ENCODE results near the gene UBE2QL1.

Gene UBE2QL1, protein sequence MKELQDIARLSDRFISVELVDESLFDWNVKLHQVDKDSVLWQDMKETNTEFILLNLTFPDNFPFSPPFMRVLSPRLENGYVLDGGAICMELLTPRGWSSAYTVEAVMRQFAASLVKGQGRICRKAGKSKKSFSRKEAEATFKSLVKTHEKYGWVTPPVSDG

GRCh38 chr5:6448622-6449464 lies at the start of gene UBE2QL1:
UBE2QL1 (plus strand) TSS chr5:6448859; CDS start chr5:6448894, 35 bp downstream.
- DNase-seq (ENCODE audit: low spot score): no peak

DNA sequence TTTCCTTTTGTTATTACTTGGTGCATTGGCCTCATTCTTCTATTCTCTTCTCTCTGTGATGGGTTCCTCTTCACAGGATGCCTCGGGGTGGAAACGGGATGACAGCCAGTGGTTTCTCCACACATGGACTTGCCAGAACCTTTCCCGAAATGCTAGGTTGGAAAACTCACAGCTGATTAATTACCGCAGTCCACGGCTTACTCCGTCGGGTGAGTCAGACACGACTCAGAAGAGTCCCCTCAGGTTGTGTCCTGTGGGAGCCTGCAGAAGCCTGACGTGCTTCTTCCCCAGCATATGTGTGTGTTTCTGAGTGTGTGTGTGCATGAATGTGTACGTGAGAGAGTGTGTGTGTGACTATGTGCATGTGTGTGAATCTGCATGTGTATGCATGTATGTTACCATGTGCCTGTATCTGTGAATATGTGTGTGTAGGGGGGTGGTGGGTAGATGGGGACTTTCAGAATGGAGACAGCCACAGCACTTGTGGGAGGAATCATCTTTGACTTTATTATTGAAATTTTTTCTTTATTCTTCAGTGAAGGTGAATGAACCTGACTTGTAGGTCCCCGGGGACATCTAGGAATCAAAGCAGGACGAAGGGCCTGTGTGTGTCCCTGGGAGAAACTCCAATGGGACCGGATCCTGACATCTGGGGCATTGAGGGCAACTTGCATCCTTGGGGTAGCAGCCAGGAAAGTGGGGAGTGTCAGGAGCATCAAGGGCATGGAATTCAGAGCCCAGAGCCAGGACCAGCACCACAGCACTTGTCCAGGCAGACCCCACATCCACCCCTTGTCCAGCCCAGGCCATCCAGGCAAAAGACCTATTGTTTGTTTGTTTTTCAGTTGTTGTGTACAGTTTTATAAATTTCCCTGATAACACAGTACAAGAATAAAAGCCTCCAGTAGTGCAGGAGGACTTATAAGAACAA lies 48.4 kb upstream of the UBE2QL1 start:
- no peak for DNase-seq (ENCODE audit: low spot score)

- DNase-seq (ENCODE audit: low spot score): no peak
Observed at GRCh38 chr5:6401410-6401809, 47.2 kb upstream of the UBE2QL1 start.

- DNase-seq (ENCODE audit: low spot score): no peak
Observed at GRCh38 chr5:6402939-6403338, 45.7 kb upstream of the UBE2QL1 start.

- DNase-seq (ENCODE audit: low spot score): no peak
Observed at GRCh38 chr5:6403416-6403815, 45.2 kb upstream of the UBE2QL1 start.

GRCh38 chr5:6404129-6404528 lies 44.5 kb upstream of the UBE2QL1 start:
- peak; percentile 28 for DNase-seq (ENCODE audit: low spot score)

DNA sequence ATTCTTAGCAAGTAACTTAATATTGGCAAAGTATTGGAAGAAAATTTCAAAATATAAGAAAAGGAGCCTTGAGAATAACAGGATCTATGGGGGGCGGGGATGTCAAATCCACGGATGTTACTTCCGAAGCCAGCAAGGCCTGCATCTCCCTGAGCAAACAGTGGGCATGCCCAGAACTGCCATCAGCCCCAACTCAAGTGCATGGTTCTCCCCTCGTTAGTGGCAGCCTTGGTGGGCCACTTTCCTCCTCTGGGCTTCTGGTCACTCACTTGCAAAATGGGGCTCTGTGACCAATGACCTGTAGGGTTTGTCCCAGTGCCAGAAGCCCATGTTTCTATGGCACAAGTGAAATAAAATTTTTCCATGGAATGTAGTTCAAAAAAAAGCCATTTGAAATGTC lies 43.1 kb upstream of the UBE2QL1 start:
- no peak for DNase-seq (ENCODE audit: low spot score)

GRCh38 chr5:6407558-6408259 lies 41.0 kb upstream of the UBE2QL1 start:
- DNase-seq (ENCODE audit: low spot score): no peak

DNA sequence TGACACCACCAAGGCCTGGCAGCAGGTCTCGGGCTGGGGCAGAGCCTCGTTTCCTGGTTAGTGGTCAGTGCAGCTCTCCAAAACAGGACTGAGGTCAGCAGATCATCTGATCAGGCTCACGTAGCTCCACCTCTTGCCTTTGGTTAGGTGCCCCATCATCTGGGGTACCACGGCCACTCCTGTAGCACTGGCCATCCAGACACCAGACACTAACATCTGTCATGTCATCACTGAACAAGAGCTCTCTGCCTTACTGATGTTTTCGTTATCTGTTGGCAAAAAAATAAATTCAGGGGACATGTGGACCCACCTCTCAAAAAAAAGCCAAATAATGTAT lies 40.4 kb upstream of the UBE2QL1 start:
- no peak for DNase-seq (ENCODE audit: low spot score)

DNA sequence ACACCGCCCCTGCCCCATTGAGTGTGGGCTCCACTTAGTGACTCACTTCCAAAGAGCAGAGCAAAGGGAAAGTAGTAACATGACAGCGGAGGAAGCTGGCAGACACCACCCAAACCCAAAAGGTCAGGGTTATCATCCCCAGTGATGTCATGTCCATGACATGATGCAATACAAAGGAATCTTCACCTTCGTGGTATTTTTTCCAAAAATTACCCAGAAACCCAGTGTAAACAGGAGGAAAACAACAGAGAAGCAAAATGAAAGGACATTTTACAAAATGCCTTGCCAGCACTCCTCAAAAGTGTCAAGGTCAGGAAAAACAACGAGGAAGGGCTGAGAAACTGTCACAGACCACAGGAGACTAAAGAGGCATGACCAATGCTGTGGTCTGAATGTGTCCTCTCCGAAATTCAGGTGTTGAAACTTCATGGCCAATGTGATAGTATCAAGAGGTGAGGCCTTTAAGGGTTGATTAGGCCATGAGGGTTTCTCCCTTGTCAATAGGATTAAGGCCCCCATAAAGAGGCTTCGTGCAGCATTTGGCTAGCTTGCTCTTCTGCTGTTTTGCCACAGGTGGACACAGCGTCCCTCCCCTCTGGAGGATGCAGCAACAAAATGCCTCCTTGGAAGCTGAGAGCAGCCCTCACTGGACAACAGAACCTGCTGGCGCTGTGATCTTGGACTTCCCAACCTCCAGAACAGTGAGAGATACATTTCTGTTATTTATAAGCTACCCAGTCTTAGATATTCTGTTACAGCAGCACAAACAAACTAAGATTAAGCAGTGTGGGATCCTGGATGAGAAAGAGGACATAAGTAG lies 39.8 kb upstream of the UBE2QL1 start:
- DNase-seq (ENCODE audit: low spot score): no peak

DNA sequence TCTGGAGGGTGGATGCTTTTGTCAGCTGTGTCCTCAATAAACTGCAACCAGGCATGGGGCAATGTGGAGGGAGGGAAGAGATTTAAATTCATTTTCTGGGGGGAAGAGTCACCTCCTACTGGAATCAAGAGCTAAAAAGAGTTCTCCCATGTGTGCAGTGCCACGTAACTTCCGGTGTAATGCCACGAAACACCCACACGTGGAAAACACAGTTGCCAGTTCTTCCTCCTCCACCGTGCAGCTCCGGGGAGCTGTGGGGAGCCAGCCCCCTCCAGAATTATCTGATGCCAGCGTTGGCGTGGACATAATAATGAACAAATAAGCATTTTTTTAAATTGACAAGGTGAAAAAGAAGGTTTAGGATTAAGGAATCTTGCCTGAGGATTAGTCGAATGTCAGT lies 38.2 kb upstream of the UBE2QL1 start:
- DNase-seq (ENCODE audit: low spot score): no peak

GRCh38 chr5:6411141-6411540 lies 37.5 kb upstream of the UBE2QL1 start:
- no peak for DNase-seq (ENCODE audit: low spot score)

GRCh38 chr5:6412811-6413210 lies 35.8 kb upstream of the UBE2QL1 start:
- DNase-seq (ENCODE audit: low spot score): no peak

- DNase-seq (ENCODE audit: low spot score): no peak
Observed at GRCh38 chr5:6417657-6418056, 31.0 kb upstream of the UBE2QL1 start.

- DNase-seq (ENCODE audit: low spot score): no peak
Observed at GRCh38 chr5:6418679-6419276, 29.9 kb upstream of the UBE2QL1 start.

DNA sequence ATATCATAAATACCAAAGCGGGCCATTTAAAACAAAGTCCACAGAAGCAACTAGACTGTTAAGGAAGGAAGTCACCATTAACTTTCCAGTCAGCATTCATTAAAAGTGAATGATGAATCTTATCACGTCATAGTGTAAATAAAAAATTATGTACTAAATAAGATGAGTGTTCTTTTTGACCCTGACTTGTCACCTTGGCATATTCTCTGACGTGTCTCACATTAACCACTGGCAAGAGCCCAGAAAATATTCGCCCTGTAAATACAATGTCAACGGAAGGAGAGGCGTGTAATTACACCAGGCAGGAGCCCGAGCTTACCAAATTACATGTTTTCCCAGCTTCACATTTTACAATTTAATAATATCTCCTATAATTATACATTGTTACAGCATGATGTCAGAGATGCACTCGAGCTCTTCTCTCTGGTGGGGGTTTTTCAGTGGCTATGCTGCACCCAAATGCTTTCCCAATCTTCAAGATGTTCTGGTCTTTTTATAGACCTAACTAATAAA lies 29.3 kb upstream of the UBE2QL1 start:
- DNase-seq (ENCODE audit: low spot score): no peak

DNA sequence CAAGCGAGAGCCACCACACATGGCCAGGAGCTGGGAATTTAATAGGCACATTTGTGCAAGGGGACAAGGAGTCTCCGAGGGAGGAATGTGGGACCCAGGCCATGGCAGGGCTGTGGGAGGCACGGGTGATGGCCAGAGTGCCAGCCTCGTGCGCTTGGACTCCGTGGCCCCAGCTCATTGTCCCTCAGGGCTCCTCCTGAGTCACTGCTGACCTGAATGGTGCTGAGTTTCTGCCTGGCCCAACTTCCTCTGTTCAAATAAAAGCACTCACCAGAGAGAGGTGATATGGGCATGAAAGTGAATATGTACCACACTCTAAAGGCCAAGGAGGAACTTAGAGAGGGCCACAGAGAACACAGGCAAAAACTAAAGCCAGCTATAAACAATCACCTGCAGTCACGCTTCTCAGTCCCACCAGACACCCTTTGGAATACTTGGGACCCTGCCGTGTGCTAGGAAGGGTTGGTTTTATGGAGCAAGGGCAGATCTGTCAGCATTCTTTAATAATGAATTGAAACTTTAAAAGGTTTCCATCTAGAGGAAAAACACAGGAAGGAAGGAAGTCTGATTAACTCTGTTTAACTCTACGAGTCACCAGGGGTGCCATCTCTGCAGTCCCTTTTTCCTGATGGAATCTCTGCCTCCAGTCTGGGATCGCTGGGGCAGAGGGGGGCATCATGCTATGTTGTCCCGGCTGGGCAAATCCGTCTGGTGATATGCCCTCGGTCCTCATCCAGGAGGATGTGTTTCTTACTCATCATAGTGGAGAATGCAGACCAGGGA lies 25.1 kb upstream of the UBE2QL1 start:
- DNase-seq (ENCODE audit: low spot score): no peak

- no peak for DNase-seq (ENCODE audit: low spot score)
Observed at GRCh38 chr5:6424110-6424659, 24.5 kb upstream of the UBE2QL1 start.

GRCh38 chr5:6424700-6425099 lies 24.0 kb upstream of the UBE2QL1 start:
- DNase-seq (ENCODE audit: low spot score): no peak

Measured in AG08396 (cell line).